ENCODE data around the gene SIGLEC8.
"Not testable (repeated sequence)": the region's sequence is repeated elsewhere in the genome, so short reads cannot be mapped to it uniquely, and the experiment has no call there.

SIGLEC8 gene
- 0 to 0.07 (median 0) reads per million in 9 experiments for total RNA-seq

- H3K4me1 Mint-ChIP-seq (ENCODE audit: low read depth in 2 of 2), result peaks cover 5 to 8% of the 10 kb centered on the region in 2 donors
- no peak within 1 kb of the TSS for H3K27ac Mint-ChIP-seq
- H3K4me3 Mint-ChIP-seq, result no peak within 1 kb of the TSS
- H3K27me3 Mint-ChIP-seq, result peaks cover 70 to 97% of the 10 kb centered on the region in 2 donors
- ATAC-seq (replicated peaks) (no peak), DNase-seq (no peak)
- H3K9me3 Mint-ChIP-seq, result no peaks in the 10 kb centered on the region
- H3K36me3 Mint-ChIP-seq (ENCODE audit: insufficient read depth), result peaks cover 3% of the 10 kb centered on the region
Measured at GRCh38 chr19:51458051-51458645, at the start of gene SIGLEC8. SIGLEC8 (minus strand) TSS chr19:51458454; CDS start chr19:51458387, 67 bp downstream.

GRCh38 chr19:51507640-51508058 lies 49.4 kb upstream of the SIGLEC8 start:
- no peak for DNase-seq
- Mint-ChIP-seq H3K4me3 (no peak overlapping the region), H3K36me3 (ENCODE audit: insufficient read depth) (no peaks in the 10 kb centered on the region), H3K27me3 (peaks cover 39 to 47% of the 10 kb centered on the region in 2 donors), H3K4me1 (ENCODE audit: low read depth in 2 of 2) (no peaks in the 10 kb centered on the region), H3K9me3 (no peaks in the 10 kb centered on the region), H3K27ac (no peak overlapping the region)
- ATAC-seq (replicated peaks), result no peak

- Mint-ChIP-seq H3K4me3 (no peak overlapping the region), H3K27ac (no peak overlapping the region), H3K36me3 (ENCODE audit: insufficient read depth) (no peaks in the 10 kb centered on the region), H3K9me3 (no peaks in the 10 kb centered on the region), H3K4me1 (ENCODE audit: low read depth in 2 of 2) (no peaks in the 10 kb centered on the region), H3K27me3 (peaks cover 39 to 49% of the 10 kb centered on the region in 2 donors)
- ATAC-seq (replicated peaks) (no peak), DNase-seq (no peak)
Measured at GRCh38 chr19:51507192-51507591, 48.9 kb upstream of the SIGLEC8 start.

- Mint-ChIP-seq H3K9me3 (no peaks in the 10 kb centered on the region), H3K27me3 (peaks cover 26 to 49% of the 10 kb centered on the region in 2 donors), H3K4me3 (no peak overlapping the region), H3K27ac (no peak overlapping the region), H3K4me1 (ENCODE audit: low read depth in 2 of 2) (peaks cover 0 to 6% of the 10 kb centered on the region in 2 donors), H3K36me3 (ENCODE audit: insufficient read depth) (no peaks in the 10 kb centered on the region)
- DNase-seq (no peak), ATAC-seq (replicated peaks) (no peak)
Measured at GRCh38 chr19:51505904-51506303, 47.6 kb upstream of the SIGLEC8 start.

- H3K27me3 Mint-ChIP-seq, result peaks cover 19 to 43% of the 10 kb centered on the region in 2 donors
- H3K4me1 Mint-ChIP-seq (ENCODE audit: low read depth in 2 of 2), result peaks cover 0 to 6% of the 10 kb centered on the region in 2 donors
- ATAC-seq (replicated peaks) (no peak), DNase-seq (no peak)
- H3K27ac Mint-ChIP-seq, result no peak overlapping the region
- H3K4me3 Mint-ChIP-seq, result no peak overlapping the region
- H3K36me3 Mint-ChIP-seq (ENCODE audit: insufficient read depth), result no peaks in the 10 kb centered on the region
- H3K9me3 Mint-ChIP-seq, result no peaks in the 10 kb centered on the region
Measured at GRCh38 chr19:51503896-51504295, 45.6 kb upstream of the SIGLEC8 start.

- Mint-ChIP-seq H3K27me3 (peaks cover 13 to 43% of the 10 kb centered on the region in 2 donors), H3K4me1 (ENCODE audit: low read depth in 2 of 2) (peaks cover 0 to 6% of the 10 kb centered on the region in 2 donors), H3K27ac (no peak overlapping the region), H3K9me3 (no peaks in the 10 kb centered on the region), H3K36me3 (ENCODE audit: insufficient read depth) (no peaks in the 10 kb centered on the region), H3K4me3 (no peak overlapping the region)
- ATAC-seq (replicated peaks) (no peak), DNase-seq (no peak)
Measured at GRCh38 chr19:51503286-51503817, 45.1 kb upstream of the SIGLEC8 start.

GRCh38 chr19:51501594-51502263 lies 43.5 kb upstream of the SIGLEC8 start, which contains the start of gene SIGLEC12:
SIGLEC12 (minus strand) TSS chr19:51501800; CDS start chr19:51501733, 67 bp downstream.
- Mint-ChIP-seq H3K4me3 (no peak within 1 kb of the TSS), H3K27ac (no peak within 1 kb of the TSS), H3K4me1 (ENCODE audit: low read depth in 2 of 2) (peaks cover 0 to 6% of the 10 kb centered on the region in 2 donors), H3K27me3 (peaks cover 12 to 32% of the 10 kb centered on the region in 2 donors), H3K9me3 (no peaks in the 10 kb centered on the region), H3K36me3 (ENCODE audit: insufficient read depth) (no peaks in the 10 kb centered on the region)
- DNase-seq (no peak), ATAC-seq (replicated peaks) (no peak)

- not testable (repeated sequence) for H3K9me3 Mint-ChIP-seq; DNase-seq; H3K4me1 Mint-ChIP-seq (ENCODE audit: low read depth in 2 of 2); H3K27ac Mint-ChIP-seq; ATAC-seq (replicated peaks); H3K36me3 Mint-ChIP-seq (ENCODE audit: insufficient read depth); H3K4me3 Mint-ChIP-seq
- H3K27me3 Mint-ChIP-seq, result peaks cover 12 to 34% of the 10 kb centered on the region in 2 donors
Measured at GRCh38 chr19:51500931-51501330, 42.7 kb upstream of the SIGLEC8 start.

- Mint-ChIP-seq H3K4me1 (ENCODE audit: low read depth in 2 of 2) (peaks cover 0 to 6% of the 10 kb centered on the region in 2 donors), H3K27me3 (peaks cover 33 to 56% of the 10 kb centered on the region in 2 donors), H3K36me3 (ENCODE audit: insufficient read depth) (no peaks in the 10 kb centered on the region), H3K9me3 (no peaks in the 10 kb centered on the region), H3K27ac (no peak overlapping the region), H3K4me3 (no peak overlapping the region)
- no peak for DNase-seq
- no peak for ATAC-seq (replicated peaks)
Measured at GRCh38 chr19:51497666-51498065, 39.4 kb upstream of the SIGLEC8 start.

- H3K27me3 Mint-ChIP-seq, result peaks cover 40 to 49% of the 10 kb centered on the region in 2 donors
- H3K4me3 Mint-ChIP-seq, result no peak overlapping the region
- H3K36me3 Mint-ChIP-seq (ENCODE audit: insufficient read depth), result no peaks in the 10 kb centered on the region
- no peak overlapping the region for H3K27ac Mint-ChIP-seq
- ATAC-seq (replicated peaks) (no peak), DNase-seq (no peak)
- H3K4me1 Mint-ChIP-seq (ENCODE audit: low read depth in 2 of 2), result no peaks in the 10 kb centered on the region
- no peaks in the 10 kb centered on the region for H3K9me3 Mint-ChIP-seq
Measured at GRCh38 chr19:51493776-51494175, 35.5 kb upstream of the SIGLEC8 start.

- H3K36me3 Mint-ChIP-seq (ENCODE audit: insufficient read depth), result no peaks in the 10 kb centered on the region
- DNase-seq, result no peak
- no peak overlapping the region for H3K4me3 Mint-ChIP-seq
- H3K9me3 Mint-ChIP-seq, result no peaks in the 10 kb centered on the region
- H3K4me1 Mint-ChIP-seq (ENCODE audit: low read depth in 2 of 2), result no peaks in the 10 kb centered on the region
- ATAC-seq (replicated peaks), result no peak
- no peak overlapping the region for H3K27ac Mint-ChIP-seq
- H3K27me3 Mint-ChIP-seq, result peaks cover 43 to 48% of the 10 kb centered on the region in 2 donors
Measured at GRCh38 chr19:51491586-51491985, 33.3 kb upstream of the SIGLEC8 start.

- no peaks in the 10 kb centered on the region for H3K4me1 Mint-ChIP-seq (ENCODE audit: low read depth in 2 of 2)
- peaks cover 45 to 46% of the 10 kb centered on the region in 2 donors for H3K27me3 Mint-ChIP-seq
- no peaks in the 10 kb centered on the region for H3K9me3 Mint-ChIP-seq
- ATAC-seq (replicated peaks) (no peak), DNase-seq (no peak)
- no peak overlapping the region for H3K27ac Mint-ChIP-seq
- no peak overlapping the region for H3K4me3 Mint-ChIP-seq
- no peaks in the 10 kb centered on the region for H3K36me3 Mint-ChIP-seq (ENCODE audit: insufficient read depth)
Measured at GRCh38 chr19:51490676-51491075, 32.4 kb upstream of the SIGLEC8 start.

- no peaks in the 10 kb centered on the region for H3K4me1 Mint-ChIP-seq (ENCODE audit: low read depth in 2 of 2)
- no peaks in the 10 kb centered on the region for H3K36me3 Mint-ChIP-seq (ENCODE audit: insufficient read depth)
- no peaks in the 10 kb centered on the region for H3K9me3 Mint-ChIP-seq
- no peak overlapping the region for H3K27ac Mint-ChIP-seq
- H3K27me3 Mint-ChIP-seq, result peaks cover 44 to 57% of the 10 kb centered on the region in 2 donors
- no peak overlapping the region for H3K4me3 Mint-ChIP-seq
- DNase-seq, result no peak
- no peak for ATAC-seq (replicated peaks)
Measured at GRCh38 chr19:51489113-51489512, 30.9 kb upstream of the SIGLEC8 start.

- H3K36me3 Mint-ChIP-seq (ENCODE audit: insufficient read depth), result no peaks in the 10 kb centered on the region
- H3K4me1 Mint-ChIP-seq (ENCODE audit: low read depth in 2 of 2), result no peaks in the 10 kb centered on the region
- DNase-seq (no peak), ATAC-seq (replicated peaks) (no peak)
- no peaks in the 10 kb centered on the region for H3K9me3 Mint-ChIP-seq
- H3K27ac Mint-ChIP-seq, result no peak overlapping the region
- H3K4me3 Mint-ChIP-seq, result no peak overlapping the region
- H3K27me3 Mint-ChIP-seq, result peaks cover 40 to 56% of the 10 kb centered on the region in 2 donors
Measured at GRCh38 chr19:51488491-51488890, 30.2 kb upstream of the SIGLEC8 start.
